Esophagus muscularis mucosa (tissue), 4 donors: Measurements from ENCODE around the gene KRT5.

ENCODE experiments used
- CTCF ChIP-seq, 3 experiments: fragments of 200-600 bp in 2 of 3; fragments of 450-650 bp in 1 of 3; sonication (generic) in 2 of 3; IDR thresholded peaks; one replicate each; pipeline ENCODE4 v1.5.1; 2017 to 2019; ENCODE audit warnings: antibody characterized with exemption in 3 of 3, mild to moderate bottlenecking in 2 of 3, moderate library complexity in 1 of 3
- EP300 ChIP-seq: sonication (generic); formaldehyde crosslinking; IDR thresholded peaks from one replicate; pipeline ENCODE4 v1.6.1; 2017; ENCODE audit warnings: antibody characterized with exemption
- POLR2A ChIP-seq: fragments of 450-650 bp; IDR thresholded peaks from one replicate; pipeline ENCODE4 v1.6.1; 2017; ENCODE audit warnings: antibody characterized with exemption, moderate library complexity, mild to moderate bottlenecking, low read depth
- POLR2AphosphoS5 ChIP-seq, 2 donors: sonication (generic); formaldehyde crosslinking; IDR thresholded peaks; one replicate each; pipeline ENCODE4 v1.6.1; 2017; ENCODE audit warnings: antibody characterized with exemption in 2 of 2

DNA sequence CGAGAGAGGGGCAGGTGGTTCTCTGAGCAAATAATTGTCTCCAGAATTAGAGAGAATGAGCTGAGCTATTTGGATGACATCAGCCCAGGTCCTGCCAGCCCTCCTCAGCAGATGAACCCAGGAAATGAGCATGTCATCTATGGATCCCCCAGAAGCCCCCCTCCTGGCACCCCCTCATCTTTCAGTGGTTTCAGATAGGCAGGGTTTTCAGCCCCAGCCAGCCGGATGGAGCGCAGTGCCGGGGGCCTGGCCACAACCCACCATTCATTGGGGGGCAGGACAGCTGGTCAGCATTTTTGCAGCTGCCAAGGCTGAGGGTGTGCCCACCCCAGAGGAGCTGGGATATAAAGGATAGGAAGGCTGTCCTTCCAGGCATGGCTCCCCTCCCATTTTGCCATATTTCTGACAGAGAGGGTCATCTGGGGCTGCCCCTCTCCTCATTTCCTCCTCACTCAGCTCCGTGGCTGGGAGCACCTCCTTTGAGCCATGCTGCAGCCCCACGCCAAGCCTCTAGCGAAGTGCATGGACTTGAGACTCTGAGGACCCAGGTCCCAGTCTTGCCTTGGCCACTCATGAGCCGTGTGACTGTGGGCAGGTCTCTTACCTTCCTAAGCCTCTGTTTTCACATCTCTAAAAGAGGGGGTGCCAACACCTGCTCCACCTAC is 38.7 kb upstream of the KRT5 start:
- no peak for TF ChIP-seq CTCF (IDR thresholded peaks at IDR 0.05)
- TF ChIP-seq POLR2AphosphoS5 (IDR thresholded peaks at IDR 0.05) = no peak
- no peak for TF ChIP-seq POLR2A
- no peak for TF ChIP-seq EP300
